Activated T-helper 1 cell treated with anti-CD3 and anti-CD28 coated beads, Interleukin-12 subunit alpha, Interleukin-12 subunit beta, Interleukin-2, Interleukin-4 antibody, amounts not matched to agents 30 ng/mL and 10 ng/mL and 1 ng/mL, durations not matched to agents 14 hours and 24 hours and 36 hours (primary cell): Measurements from ENCODE around the gene SFMBT2. TPM values are rescaled to one million over a fixed set of nuclear protein-coding genes. Genes with fewer than 3 reads are reported as not detected.
"Not testable (repeated sequence)": the region's sequence is repeated elsewhere in the genome, so short reads cannot be mapped to it uniquely, and the experiment has no call there.

ENCODE experiments used
- DNase-seq: peaks from one replicate; pipeline ENCODE4 v3.0.0; 2021; ENCODE audit warnings: low spot score
- H3K27ac Mint-ChIP-seq: one replicate; pipeline ENCODE4 v1.8.0; 2021; ENCODE audit warnings: mild to moderate bottlenecking, mixed read lengths
- H3K27me3 Mint-ChIP-seq: one replicate; pipeline ENCODE4 v1.8.0; 2022; ENCODE audit warnings: mild to moderate bottlenecking, moderate library complexity, mixed read lengths; ENCODE audit not compliant: insufficient read depth
- H3K36me3 Mint-ChIP-seq: one replicate; pipeline ENCODE4 v1.8.0; 2021; ENCODE audit warnings: low read depth, mixed read lengths
- H3K4me1 Mint-ChIP-seq: one replicate; pipeline ENCODE4 v1.8.0; 2021; ENCODE audit warnings: low read depth, mixed read lengths
- H3K4me3 Mint-ChIP-seq: one replicate; pipeline ENCODE4 v1.8.0; 2021; ENCODE audit warnings: mild to moderate bottlenecking, moderate library complexity, mixed read lengths
- H3K9me3 Mint-ChIP-seq: one replicate; pipeline ENCODE4 v1.8.0; 2021; ENCODE audit warnings: mixed read lengths
- intact Hi-C: fragments of 100-400 bp; cut with micrococcal nuclease; formaldehyde crosslinking; loops from one replicate; pipeline ENCODE4 v1.15.1; 2024
- total RNA-seq: library from RNA; stranded (reverse); gene quantifications from 2 replicates; pipeline ENCODE4 v1.2.3, GENCODE V29; 2022

Gene SFMBT2
- total RNA-seq, 1 donor from 2014 or later = 39.1 TPM

DNA sequence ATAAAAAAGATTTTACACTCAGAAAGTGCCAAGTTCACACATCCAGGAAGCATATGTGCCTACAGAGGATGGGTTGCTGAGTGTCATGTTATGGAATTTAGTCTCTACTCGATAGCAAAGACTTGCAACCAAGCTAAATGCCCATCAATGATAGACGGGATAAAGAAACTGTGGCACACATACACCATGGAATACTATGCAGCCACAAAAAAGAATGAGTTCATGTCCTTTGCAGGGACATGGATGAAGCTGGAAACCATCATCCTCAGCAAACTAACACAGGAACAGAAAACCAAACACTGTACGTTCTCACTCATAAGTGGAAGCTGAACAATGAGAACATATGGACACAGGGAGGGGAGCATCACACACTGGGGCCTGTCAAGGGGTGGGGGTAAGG is 198.1 kb downstream of the SFMBT2 start:
- DNase-seq, H3K4me1 Mint-ChIP-seq, H3K27me3 Mint-ChIP-seq, intact Hi-C loops, H3K27ac Mint-ChIP-seq, H3K4me3 Mint-ChIP-seq, H3K9me3 Mint-ChIP-seq: not testable (repeated sequence)
- H3K36me3 Mint-ChIP-seq = peaks cover 45% of the 10 kb centered on the region

DNA sequence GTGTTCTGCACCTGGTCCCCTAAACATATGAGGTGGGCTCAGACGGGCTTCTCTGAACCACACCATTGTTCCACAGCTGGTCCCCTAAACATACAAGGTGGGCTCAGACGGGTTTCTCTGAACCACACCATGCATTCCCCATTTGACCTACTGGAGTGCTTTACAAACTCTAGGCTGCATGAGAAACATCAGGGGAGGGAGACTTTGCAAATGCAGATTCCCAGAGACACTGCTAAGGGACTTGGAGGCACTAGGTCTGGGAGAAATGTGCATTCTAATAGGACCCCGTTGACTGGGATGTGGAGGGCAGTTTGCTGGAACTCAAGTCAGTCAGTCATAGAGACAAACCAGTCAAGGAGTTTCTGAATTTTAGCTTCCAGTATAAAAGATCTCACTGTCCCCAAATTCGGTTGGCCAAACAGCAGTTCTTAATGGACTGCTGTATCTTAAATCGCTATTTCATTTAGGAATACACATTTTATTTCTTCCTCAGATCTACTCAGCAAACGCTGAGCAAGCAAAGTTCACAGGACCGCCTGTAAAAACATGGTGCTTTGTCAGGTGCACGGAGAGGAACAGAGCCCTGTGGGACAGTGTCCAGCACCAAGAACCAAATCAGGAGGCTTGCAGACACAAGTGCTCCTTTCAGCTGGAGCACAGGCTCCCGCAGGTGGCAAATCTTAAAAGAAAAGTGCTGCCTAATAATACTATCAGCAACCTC is 198.8 kb downstream of the SFMBT2 start:
- H3K27ac Mint-ChIP-seq = no peak overlapping the region
- no peaks in the 10 kb centered on the region for H3K27me3 Mint-ChIP-seq
- H3K9me3 Mint-ChIP-seq = no peaks in the 10 kb centered on the region
- no peak for DNase-seq
- no peak overlapping the region for H3K4me3 Mint-ChIP-seq
- intact Hi-C loops = no loop called here
- H3K4me1 Mint-ChIP-seq = peaks cover 17% of the 10 kb centered on the region
- peaks cover 47% of the 10 kb centered on the region for H3K36me3 Mint-ChIP-seq

GRCh38 chr10:7210516-7210915 is 200.3 kb downstream of the SFMBT2 start:
- Mint-ChIP-seq H3K27me3 (no peaks in the 10 kb centered on the region), H3K36me3 (peaks cover 45% of the 10 kb centered on the region), H3K9me3 (no peaks in the 10 kb centered on the region), H3K4me3 (no peak overlapping the region), H3K27ac (no peak overlapping the region), H3K4me1 (peaks cover 17% of the 10 kb centered on the region)
- no peak for DNase-seq
- intact Hi-C loops = no loop called here

GRCh38 chr10:7209458-7209857 is 201.4 kb downstream of the SFMBT2 start:
- DNase-seq = no peak
- H3K9me3 Mint-ChIP-seq = no peaks in the 10 kb centered on the region
- peaks cover 17% of the 10 kb centered on the region for H3K4me1 Mint-ChIP-seq
- no peak overlapping the region for H3K27ac Mint-ChIP-seq
- intact Hi-C loops = no loop called here
- H3K4me3 Mint-ChIP-seq = no peak overlapping the region
- no peaks in the 10 kb centered on the region for H3K27me3 Mint-ChIP-seq
- H3K36me3 Mint-ChIP-seq = peaks cover 47% of the 10 kb centered on the region

DNA sequence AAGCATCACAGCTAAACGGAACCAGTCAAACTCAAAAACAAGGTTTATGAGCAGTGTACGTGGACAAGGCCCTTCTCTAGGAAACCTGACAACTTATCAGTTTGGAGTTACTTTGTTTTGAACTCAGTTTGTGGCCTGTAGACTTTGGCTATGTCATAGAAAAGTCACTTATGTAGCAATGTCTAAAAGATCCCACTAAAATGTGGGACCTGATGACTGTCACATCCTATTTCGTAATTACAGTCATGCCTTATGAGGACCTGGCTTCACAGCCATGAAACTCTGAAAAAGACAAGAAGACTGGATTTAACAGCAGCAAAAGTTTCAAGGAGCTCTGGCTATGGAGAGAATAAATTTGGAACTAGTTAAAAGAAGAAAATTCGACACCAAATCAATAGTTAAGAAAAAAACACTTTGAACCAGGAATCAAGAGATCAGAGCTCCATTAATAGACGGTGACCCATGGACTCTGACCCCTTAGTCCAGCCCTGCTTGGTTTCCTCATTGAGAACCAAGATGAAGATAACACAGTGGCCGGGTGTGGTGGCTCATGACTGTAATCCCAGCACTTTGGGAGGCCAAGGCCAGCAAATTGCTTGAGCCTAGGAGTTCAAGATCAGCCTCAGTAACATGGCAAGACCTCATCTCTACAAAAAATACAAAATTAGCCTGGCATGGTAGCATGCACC is 204.3 kb downstream of the SFMBT2 start:
- Mint-ChIP-seq H3K4me1 (peaks cover 17% of the 10 kb centered on the region), H3K4me3 (no peak overlapping the region), H3K36me3 (peaks cover 49% of the 10 kb centered on the region), H3K27me3 (no peaks in the 10 kb centered on the region), H3K9me3 (no peaks in the 10 kb centered on the region), H3K27ac (no peak overlapping the region)
- DNase-seq = no peak
- intact Hi-C loops = no loop called here

DNA sequence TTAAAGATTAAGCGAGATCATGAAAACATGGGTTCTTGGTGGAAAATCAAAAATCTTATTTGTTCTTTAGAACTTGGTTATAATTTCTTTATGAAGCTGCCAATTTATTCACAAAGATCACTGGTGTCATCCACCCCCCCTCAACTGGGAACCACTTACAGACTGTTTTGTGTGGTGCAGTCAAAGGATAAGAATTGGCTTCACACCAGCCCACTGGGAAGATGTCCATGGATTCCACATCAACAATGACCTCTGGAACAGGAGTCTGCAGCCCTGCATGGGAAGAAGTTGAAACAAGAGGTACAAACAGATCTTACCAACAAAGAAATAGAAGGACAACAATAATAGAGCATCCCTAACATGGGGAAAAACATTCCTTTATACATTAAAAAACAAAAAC is 205.2 kb downstream of the SFMBT2 start:
- H3K36me3 Mint-ChIP-seq = peaks cover 50% of the 10 kb centered on the region

DNA sequence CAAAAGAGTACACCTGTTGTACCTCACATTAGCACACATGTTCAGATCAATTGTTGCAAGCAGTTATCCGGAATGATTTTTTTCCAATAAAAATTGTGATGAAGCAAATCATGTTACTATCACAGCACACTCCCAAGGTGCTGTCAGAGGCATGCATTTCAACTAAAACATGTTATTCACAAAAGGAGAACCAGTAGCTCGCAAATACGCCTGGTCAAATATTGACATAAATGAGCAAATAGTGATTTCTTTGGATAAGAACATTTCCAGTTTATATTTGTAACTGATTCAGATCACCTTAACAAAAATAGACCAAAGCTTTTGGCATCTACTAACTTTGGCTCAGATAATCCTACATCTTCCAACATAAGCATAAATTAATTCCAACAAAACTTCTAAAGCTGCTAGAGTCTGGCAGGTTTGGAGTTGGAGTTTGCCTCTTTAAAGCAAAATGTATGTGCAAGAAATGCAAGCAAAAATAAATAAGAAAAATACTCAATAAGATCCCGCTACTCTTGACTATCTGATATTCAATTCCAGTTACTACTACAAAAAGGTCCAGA is 208.0 kb downstream of the SFMBT2 start:
- H3K4me3 Mint-ChIP-seq = no peak overlapping the region
- DNase-seq = no peak
- H3K4me1 Mint-ChIP-seq = peaks cover 22% of the 10 kb centered on the region
- no peaks in the 10 kb centered on the region for H3K9me3 Mint-ChIP-seq
- H3K36me3 Mint-ChIP-seq = peaks cover 53% of the 10 kb centered on the region
- intact Hi-C loops = no loop called here
- H3K27ac Mint-ChIP-seq = no peak overlapping the region
- H3K27me3 Mint-ChIP-seq = no peaks in the 10 kb centered on the region

More for the DNA sequence above, 205.2 kb downstream of the SFMBT2 start:
- H3K9me3 Mint-ChIP-seq = no peaks in the 10 kb centered on the region
- DNase-seq = no peak
- peaks cover 17% of the 10 kb centered on the region for H3K4me1 Mint-ChIP-seq
- intact Hi-C loops = no loop called here
- no peak overlapping the region for H3K4me3 Mint-ChIP-seq
- H3K27ac Mint-ChIP-seq = no peak overlapping the region
- H3K27me3 Mint-ChIP-seq = no peaks in the 10 kb centered on the region

GRCh38 chr10:7199152-7199760 is 211.6 kb downstream of the SFMBT2 start:
- intact Hi-C loops = no loop called here
- H3K27ac Mint-ChIP-seq = no peak overlapping the region
- DNase-seq = no peak
- H3K36me3 Mint-ChIP-seq = peaks cover 75% of the 10 kb centered on the region
- H3K4me3 Mint-ChIP-seq = no peak overlapping the region
- H3K4me1 Mint-ChIP-seq = peaks cover 33% of the 10 kb centered on the region
- peaks cover 20% of the 10 kb centered on the region for H3K9me3 Mint-ChIP-seq
- H3K27me3 Mint-ChIP-seq = no peaks in the 10 kb centered on the region

DNA sequence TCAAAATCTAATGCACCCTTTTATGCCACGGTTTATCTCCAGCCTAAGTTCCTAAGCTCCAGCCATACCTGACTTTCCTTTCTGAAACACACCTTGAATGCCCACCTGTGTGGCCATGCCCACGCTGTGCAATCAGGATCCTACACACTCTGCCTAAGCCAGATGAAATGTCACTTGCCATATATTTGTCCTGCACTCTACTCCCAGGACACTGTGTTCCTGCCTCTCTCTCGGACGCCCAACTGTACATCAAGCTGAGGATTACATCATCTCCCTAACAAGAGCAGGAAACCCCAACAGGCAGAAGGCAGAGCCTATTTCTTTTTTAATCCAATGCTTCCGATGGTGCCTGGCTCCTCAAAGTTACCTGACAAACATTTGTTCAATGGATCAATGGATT is 214.6 kb downstream of the SFMBT2 start:
- peaks cover 77% of the 10 kb centered on the region for H3K36me3 Mint-ChIP-seq
- intact Hi-C loops = no loop called here
- H3K4me1 Mint-ChIP-seq = peaks cover 63% of the 10 kb centered on the region
- H3K4me3 Mint-ChIP-seq = no peak overlapping the region
- no peak overlapping the region for H3K27ac Mint-ChIP-seq
- peaks cover 20% of the 10 kb centered on the region for H3K9me3 Mint-ChIP-seq
- no peaks in the 10 kb centered on the region for H3K27me3 Mint-ChIP-seq
- DNase-seq = no peak

DNA sequence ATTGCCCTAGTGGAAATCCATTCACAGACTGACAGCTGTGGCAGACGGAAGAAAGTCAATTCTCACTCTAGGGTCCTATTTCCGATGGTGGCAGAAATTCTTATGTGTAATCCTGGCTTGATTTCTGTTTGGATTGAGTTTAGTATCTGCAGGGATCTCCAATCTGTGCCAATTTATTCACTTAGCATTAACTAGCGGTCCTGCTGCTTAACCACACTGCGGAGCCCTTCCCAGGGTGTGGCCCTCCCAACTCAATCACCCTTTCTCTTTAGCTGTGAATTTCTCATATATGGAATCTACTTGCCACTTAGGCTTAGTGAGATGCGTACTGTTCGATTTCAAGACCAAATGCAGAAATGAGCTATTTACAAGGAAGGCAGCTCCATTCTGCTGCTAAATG is 215.7 kb downstream of the SFMBT2 start:
- Mint-ChIP-seq H3K27ac (peak overlapping the region; percentile 65), H3K9me3 (peaks cover 20% of the 10 kb centered on the region), H3K4me1 (peaks cover 69% of the 10 kb centered on the region), H3K27me3 (peaks cover 1% of the 10 kb centered on the region), H3K4me3 (no peak overlapping the region), H3K36me3 (peaks cover 79% of the 10 kb centered on the region)
- DNase-seq = no peak
- intact Hi-C loops = no loop called here

GRCh38 chr10:7194571-7194970 is 216.3 kb downstream of the SFMBT2 start:
- Mint-ChIP-seq H3K9me3 (peaks cover 20% of the 10 kb centered on the region), H3K4me1 (peaks cover 65% of the 10 kb centered on the region), H3K4me3 (peak overlapping the region; percentile 16), H3K36me3 (peaks cover 75% of the 10 kb centered on the region), H3K27me3 (peaks cover 1% of the 10 kb centered on the region), H3K27ac (peak overlapping the region; percentile 97)
- DNase-seq = no peak
- intact Hi-C loops = loop anchor here (5.0 kb wide), 1 partner anchor 288 kb away; no protein-coding TSS in a partner anchor

- Mint-ChIP-seq H3K9me3 (peaks cover 20% of the 10 kb centered on the region), H3K36me3 (peaks cover 78% of the 10 kb centered on the region), H3K4me3 (peak overlapping the region; percentile 76), H3K4me1 (peaks cover 69% of the 10 kb centered on the region), H3K27me3 (peaks cover 1% of the 10 kb centered on the region), H3K27ac (peak overlapping the region; percentile 97)
- no peak for DNase-seq
- intact Hi-C loops = loop anchor here (1.0 to 5.0 kb wide), 7 partner anchors 8 to 289 kb away; no protein-coding TSS in a partner anchor
Measured at GRCh38 chr10:7193369-7193768, 217.5 kb downstream of the SFMBT2 start.
